Hematopoietic multipotent progenitor cell treated with erythropoietin and hydrocortisone succinate and interleukin-3 and kit ligand, for 17 days (in vitro differentiated cells): ENCODE measurements around the gene SYN1.
"Not testable (repeated sequence)": the region's sequence is repeated elsewhere in the genome, so short reads cannot be mapped to it uniquely, and the experiment has no call there.

Source experiments
- DNase-seq: peaks from one replicate; pipeline ENCODE4 v3.0.0-alpha.2; 2015; ENCODE audit warnings: low spot score

The SYN1 gene

DNA sequence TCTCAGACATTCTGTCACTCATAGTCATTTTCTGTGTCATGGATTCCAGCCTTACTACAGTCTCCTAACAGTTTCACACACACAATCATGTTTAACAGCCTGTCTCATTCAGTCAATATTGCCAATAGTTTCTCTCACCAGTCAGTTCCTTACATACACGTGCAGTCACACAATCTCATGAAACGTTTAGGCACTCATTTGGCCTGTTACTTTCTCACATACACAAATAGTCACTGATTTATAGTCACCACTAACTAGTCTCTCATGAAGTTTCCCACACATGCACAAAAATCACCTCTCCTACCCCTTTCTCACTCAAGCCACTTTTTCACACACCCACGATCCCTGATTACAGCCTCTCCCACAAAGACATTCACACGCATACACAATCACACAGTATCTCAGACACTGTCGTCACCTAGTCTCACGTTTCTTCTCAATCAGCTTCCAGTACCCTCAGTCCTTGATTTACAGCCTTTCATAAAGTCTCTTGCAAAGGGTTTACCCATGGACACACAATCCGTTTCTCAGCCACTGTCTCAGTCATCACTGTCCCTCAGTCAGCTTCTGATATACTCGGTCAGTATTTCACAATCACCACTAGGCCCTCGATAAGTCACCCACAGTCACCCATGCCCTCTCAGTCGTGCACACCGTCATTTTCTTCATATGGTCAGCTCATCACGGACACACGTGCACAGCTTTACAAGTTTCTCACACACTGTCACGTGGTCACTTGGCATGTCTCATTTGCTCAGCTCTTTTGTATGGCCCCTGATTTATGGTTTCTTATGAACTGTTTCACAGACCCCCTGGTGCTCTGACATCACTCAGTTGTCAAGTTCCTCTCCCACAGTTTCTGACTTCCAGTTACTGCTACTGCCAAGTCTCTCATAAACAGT is 14.3 kb upstream of the SYN1 start:
- no peak for DNase-seq

DNA sequence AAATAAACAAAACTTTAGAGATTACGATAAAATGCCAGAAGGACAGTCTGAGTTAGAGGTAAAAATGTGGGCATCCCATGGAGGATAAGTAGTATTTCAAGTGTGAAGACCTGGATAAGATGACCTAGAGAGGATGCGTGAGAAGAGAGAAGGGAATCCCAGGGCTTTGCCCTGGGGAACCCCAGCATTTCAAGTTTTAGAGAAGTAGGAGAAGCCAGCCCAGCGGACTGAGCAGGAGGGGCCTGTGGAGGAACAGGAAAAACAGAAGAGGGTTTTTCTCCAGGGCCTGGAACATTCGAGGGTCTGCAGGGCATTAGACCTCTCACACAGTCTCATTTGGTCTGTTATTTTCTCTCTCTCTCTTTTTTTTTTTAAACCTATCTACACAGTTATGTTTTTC is 13.0 kb upstream of the SYN1 start:
- no peak for DNase-seq

DNA sequence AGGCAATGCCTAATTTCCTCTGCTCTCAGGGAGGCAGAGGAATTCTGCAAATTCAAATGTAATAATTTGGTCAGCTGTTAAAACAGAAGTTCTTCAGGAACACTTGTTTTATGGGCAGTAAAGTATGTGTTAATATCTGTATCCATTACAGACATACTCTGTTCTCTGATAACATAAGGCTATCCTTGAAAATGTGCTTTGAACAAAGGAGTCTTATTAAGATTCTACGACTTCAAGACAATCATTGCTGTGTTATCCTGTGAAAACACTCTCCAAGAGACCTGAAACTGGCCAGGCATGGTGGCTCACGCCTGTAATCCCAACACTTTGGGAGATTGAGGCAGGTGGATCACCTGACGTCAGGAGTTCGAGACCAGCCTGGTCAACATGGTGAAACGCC is 12.0 kb upstream of the SYN1 start:
- no peak for DNase-seq

DNA sequence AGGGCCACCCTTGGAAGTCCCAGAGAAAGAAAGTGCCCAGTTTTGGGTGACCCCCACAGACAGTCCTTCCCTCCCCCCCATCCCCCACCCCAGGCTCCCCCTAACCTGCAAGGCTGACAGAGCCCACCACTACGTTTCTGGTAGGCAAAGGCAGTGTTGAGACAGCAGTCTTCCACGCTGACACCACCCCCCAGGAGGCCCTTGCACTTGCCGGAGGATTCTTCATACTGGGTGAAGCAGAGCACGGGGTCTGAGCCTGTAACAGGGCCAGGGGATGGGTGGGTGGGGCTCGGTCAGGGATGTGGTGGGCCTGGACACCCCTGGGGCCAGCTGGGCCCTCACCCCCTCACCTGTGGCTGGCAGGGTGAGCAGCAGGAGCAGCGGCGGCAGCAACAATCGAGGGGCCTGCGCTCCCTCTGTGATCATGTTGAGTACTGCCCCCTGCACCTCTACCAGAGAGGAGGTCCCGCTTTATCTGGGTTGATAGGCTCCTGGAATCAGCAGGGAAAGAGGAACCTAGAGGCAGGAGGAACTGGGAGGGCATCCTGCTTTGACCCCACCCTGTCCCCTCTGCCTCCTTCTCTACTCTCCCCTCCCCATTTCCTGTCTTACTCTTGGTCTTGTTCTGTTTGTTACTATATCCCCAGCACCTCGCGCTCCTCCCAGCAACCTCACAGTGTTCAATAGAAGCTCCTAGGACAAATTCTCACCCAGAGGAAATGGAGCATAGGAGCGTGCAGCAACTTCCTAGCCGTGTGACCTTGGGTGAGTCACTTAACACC is 10.0 kb upstream of the SYN1 start, which contains the start of gene CFP:
Gene CFP, minus strand, starts transcription at position 512 of the 782 bp plus-strand sequence. Its CDS starts 86 bp downstream, at position 426.
- DNase-seq: no peak

DNA sequence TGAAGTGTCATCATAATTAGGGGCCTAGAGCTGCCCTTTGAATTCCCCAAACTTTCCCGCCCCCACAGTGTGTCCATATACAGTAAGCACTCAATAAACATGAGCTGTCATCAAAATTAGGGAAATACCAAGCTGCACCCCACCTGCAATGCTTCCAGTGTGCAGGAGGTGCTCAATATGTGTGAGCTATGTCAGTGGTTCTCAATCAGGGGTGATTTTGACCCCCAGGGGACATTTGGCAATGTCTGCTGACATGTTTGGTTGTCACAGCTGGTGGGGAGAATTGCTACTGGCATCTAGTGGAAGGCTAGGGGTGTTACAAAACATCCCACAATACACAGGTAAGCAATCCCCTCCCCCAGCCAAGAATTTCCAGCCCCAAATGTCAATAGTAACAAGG is 9.3 kb upstream of the SYN1 start:
- DNase-seq: no peak

DNA sequence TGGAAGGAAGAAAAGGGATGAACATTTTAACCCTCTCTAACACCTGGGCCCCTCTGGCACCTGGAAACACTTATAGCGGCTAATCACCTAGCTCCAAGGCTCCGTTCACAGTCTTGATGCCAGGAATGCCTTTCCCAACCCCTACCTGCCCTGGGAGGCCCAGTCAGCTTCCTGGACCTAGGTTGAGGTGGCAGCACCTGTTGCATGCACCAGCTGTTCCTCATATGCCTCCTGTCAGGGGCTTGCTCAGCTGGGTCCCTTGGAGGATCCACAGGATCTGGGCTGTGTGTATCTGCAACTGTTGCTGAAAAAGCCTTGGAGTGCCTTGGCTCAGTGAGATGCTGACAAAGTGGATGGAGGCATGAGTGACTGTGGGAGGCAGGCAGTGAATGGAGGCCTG is 5.7 kb upstream of the SYN1 start:
- DNase-seq: no peak

DNA sequence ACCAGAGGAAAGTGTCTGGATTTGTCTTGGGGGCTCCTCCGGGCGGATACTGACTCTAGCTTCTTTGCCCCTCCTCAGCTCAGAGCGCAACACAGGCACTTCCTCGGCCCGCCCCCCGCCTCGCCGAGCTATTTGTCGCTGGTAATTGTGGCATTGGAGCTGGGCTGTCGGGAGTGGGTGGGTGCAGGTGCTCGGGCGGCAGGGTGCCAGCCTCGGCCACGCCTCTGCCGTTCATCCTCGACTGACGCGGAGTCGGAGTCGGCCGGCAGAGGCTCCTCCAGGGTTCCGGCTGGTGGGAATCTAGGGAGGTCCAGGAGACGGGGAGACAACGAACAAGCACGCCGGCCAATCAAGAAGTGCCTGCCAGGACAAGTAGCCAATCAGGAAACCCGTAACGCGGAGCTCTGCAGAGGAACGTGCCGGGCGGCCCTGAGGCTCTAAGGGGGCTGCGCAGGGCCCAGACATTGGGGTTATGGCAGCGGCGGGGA is 3.9 kb upstream of the SYN1 start:
- DNase-seq: no peak

DNA sequence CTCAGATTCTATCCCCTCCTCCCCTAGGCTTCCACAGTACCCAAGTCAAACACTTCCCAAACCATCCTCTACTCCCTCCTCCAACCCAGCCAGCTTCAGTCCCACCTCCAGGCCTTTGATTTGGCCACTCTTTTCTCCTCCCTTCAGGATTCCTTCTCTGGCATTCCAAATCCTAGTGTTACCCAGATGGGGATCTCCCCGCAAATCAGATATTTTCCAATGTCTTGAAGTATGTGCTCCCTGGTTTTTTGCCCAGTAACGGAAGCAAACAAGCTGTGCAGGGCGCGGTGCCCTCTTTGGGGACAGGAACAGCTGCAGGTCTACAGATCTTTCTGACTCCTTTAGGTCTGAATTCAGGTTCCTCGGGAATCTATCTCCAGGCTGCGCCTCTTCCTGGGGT is 2.2 kb upstream of the SYN1 start:
- DNase-seq: no peak

DNA sequence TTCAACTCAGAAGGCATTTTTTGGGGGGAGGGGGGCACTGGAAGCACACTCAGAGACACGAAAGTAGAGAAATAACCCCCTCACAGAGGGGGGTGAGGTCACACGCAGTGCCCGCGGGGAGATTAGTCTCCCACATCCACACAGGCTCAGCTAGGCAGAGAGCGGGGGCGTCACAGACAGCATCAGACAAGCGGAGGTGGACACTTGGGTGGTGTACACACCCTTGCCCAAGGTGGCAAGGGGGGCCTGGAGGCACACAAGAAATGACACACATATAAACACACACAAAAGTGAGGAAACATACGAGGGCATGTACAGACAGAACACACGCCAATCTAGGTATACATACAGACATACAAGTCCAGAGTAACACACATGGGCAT is 637 bp upstream of the SYN1 start:
- DNase-seq: no peak

DNA sequence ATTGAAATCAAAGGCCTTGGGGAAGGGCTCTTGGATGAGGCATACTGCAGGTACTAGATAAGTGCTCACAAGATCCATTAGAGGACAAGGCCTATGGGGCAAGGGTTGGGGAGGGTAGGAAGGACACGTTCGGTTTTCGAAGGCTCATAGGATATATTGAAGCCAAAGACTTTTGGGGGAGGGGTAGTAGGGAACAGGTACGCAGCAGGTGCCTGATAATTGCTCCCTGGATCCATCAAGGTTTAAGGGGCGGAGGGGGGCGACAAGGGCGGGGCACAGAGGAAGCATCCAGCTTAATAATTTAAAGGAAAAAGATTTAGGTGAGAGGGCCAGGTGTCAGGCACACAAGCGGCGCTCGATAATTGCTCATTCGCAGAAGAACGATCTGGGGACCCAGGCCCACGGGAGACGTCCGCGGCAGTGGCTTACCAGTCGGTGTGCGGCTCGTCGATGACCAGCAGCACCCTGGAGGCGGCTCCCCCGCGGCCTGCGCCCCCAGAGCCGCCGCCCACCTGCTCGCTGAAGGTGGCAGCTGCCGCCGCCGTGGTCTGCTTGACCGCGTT is 653 bp downstream of the SYN1 start:
- no peak for DNase-seq

DNA sequence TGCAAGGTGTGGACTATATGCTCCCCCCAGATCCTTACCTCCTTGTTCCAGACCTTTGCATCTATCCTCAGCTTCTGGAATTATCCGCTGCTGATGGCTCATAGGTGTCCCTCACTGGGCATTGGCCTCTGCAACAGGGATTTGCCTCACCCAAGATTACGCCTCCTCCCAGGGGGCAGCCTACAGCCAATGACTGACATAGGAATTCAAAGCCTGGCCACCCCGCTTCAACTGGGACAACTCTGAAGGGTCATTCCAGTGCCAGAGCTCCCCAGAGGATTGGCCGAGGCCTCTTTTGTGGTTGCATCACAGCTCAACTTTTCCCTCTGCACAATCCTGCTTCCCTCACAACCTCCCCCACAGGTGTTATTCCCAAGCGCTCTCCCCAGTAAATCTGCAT is 5.0 kb downstream of the SYN1 start:
- DNase-seq: no peak

DNA sequence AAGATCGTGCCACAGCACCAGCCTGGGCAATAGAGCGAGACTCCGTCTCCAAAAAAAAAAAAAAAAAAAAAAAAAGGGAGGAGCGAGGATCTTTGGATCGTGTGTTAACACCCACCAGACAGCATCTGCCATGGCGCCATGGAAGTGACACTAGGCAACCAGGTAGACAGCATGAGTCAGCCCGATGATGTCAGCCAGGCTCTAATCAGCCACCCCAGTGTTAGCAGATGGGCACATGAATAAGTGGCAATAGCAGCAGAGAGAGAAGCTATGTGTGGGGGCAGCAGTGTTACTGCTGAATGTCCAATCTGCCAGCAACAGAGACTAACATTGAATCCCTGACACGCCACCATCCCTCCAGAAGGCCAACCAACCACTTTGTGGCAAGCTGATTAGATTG is 6.6 kb downstream of the SYN1 start:
- no peak for DNase-seq

DNA sequence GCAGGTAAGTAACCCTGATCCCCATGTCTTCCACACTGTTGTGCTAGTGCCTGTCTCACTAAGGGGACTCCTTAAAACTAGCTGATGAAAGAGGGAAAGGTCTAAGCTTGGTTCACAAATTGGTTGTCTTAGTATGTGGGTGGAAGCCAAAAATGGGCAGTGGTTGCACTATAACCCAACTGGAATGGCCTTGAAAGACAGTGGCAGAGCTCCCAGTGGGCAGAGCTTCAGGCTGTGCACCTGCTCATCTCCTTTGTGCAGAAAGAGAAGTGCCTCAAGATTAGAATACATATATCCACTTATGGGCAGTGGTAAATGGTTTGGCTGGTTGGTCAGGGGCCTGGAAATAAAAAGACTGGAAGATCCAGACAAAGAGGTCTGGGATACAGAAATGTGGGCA is 7.2 kb downstream of the SYN1 start:
- DNase-seq: no peak

DNA sequence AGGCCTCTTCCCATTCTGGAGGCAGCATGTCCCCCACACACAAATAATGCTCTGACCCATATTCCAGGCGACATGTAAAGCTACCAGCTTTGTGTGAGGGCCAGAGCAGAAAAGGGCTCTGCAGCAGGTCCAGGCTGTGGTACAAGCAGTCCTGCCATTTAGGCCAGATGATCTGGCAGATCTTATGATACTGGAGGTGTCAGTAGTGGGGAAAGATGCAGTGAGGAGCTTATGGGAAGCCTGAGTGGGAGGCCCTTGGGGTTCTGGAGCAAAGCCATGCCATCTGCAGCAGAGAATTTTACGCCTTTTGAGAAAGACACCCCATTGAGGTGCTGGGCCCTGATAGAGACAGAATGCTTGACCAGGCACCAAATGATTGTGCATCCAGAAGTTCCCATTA is 7.7 kb downstream of the SYN1 start:
- DNase-seq: no peak

DNA sequence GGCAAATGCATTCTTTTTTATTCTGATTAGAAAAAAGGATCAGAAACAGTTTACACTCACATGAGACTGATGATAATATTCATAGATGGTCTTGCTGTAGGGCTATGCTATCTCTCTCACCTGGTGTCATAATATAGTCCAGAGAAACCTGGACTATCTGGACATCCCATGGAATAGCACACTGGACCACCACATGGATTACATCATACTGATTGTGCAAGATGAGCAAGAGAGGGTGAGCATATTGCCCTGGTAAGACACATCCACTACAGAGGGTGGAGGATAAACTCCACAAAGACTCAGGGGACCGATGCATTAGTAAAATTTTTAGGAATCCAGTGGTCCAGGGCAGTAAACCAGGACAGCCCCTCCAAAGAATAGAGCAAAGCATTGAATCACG is 8.2 kb downstream of the SYN1 start:
- DNase-seq: no peak

DNA sequence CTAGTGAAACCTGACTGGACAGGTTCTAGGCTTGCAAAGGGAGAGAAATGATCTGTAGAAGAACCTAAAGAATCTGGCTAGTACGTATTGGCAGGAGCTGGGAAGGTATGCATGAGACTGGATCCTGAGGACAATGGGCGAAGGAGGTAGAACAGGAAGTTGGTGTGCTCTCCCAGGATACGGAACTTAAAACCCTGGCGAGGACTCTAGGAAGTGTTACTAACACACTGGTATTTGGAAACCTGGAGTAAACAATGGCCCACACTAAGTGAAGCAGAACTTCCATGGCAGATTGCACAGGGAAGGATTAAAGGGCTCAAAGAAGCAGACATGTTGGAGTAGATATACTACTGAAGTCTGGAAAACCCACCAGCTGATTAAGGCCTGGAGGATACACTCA is 9.1 kb downstream of the SYN1 start:
- DNase-seq: no peak

DNA sequence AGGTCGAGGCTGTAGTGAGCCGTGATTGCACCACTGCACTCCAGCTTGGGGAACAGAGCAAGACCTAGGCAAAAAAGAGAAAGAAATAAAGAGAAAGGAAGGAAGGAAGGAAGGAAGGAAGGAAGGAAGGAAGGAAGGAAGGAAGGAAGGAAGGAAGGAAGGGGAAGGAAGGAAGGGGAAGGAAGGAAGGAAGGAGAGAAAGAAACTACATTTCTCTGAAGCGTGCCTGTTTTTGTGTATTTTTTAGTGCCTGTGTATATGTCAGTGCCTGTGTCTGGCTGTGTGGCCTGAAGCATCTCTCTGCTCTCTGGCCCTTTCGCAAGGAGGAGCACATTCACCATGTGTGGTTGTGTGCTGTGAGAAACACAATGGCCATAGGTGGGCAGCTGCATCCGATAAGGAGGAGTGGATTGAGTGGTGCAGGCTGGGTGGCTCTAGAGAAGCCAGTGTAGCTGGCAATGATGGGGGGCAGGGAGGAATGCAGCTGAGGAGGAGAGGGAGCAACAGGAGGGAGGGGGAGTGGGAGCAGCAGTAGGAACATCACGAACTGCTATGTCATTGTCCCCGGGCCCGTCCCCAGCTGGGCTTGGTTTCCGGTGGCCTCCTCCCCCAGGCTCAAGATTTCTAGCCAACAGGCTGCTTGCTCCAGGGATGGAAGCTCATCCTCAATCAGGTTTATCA is 11.4 kb downstream of the SYN1 start:
- no peak for DNase-seq

DNA sequence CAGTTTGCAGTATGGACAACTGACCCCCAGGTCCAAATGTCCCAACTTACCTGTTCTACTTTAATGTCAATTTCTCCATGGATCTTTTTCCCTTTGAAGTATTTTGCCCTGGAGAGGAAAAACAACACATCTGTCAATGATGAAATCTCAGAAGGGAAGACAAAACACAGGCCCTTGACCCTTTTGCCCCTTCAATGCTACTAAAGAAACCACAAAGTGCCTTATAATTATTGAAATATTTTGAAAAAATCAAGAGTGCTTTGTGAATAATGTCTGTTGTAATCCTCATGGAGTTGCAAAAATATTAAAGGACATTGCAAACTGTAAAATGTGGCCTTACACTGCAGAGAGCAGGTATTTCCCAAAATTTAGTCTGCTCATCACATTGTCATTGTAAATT is 12.6 kb downstream of the SYN1 start:
- DNase-seq: no peak

DNA sequence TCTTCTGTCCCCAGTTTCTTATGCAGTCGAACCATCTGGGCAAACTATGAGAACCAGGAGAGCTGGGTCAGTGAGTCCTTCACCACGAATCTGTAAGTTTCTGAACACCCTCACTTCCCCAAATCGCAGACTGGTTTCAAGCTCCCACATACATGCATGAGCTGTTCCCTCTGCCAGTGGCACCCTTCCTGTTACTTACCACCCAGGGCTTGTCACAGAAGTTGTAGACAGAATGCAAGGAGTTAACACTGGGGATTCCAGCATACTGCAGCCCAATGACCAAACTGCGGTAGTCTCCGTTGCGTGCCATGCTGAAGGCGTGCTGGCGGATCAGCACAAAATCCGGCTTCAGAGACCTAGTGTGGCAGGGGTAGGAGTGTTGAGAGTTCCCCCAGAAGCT is 14.6 kb downstream of the SYN1 start:
- no peak for DNase-seq

DNA sequence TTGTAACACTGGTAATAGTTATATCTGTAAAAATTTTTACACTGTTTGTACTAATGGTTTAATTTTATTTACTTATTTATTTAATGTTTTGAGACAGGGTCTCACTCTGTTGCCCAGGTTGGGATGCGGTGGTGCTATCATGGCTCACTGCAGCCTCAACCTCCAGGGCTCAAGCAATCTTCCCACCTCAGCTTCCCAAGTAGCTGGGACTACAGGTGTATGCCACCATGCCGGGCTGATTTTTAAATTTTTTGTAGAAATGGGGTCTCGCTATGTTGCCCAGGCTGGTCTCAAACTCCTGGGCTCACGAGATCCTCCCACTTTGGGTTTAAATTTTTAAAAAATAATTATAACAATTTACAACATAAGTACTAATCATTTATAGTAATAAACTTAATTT is 16.5 kb downstream of the SYN1 start:
- not testable (repeated sequence) for DNase-seq

DNA sequence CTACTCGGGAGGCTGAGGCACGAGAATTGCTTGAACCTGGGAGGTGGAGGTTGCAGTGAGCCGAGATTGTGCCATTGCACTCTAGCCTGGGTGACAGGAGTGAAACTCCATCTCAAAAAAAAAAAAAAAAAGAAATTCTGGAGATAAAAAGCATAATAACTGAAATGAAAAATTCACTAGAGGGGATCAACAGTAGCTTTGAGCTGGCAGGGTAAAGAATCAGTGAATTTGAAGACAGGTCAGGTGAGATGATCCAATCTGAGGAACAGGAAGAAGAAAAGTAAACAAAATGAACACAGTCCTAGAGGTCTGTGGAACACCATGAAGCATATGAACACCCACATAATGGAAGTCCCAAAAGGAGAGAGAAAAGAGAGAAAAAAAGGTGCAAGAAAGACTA is 22.4 kb downstream of the SYN1 start:
- DNase-seq: no peak

DNA sequence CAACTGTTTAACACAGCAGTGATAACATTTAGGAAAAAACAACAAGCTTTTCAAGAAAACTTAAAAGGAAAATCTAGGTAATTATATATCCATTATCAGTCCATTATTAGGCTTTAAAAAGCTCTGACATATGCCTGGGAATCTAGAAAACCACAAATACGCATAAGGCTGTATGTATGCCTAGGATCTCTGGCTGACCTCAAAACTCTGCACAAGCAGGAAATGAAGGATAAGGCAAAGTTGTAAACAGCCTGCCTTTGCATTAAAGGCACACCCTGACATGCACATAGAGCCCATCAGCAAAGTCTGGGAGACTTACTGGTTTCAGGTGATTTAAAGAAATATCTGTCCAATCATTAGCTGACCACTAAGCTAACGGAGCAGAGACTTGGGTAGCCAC is 23.4 kb downstream of the SYN1 start:
- no peak for DNase-seq
